ENCODE data around the gene ARSB. TPM values are rescaled to one million over a fixed set of nuclear protein-coding genes. Genes with fewer than 3 reads are reported as not detected.

Gene ARSB
- total RNA-seq, 1 experiment from 2014 or later, result 8.4 TPM

- H3K4me3 ChIP-seq, result no peak overlapping the region
- ChIA-PET POLR2A (ENCODE audit: unreplicated experiment) (no interaction called here), CTCF (no interaction called here)
- H3K79me2 ChIP-seq (ENCODE audit: low read depth), result no peaks in the 10 kb centered on the region
- H3K4me1 ChIP-seq (replicated peaks; ENCODE audit: insufficient read depth), result peaks cover 35% of the 10 kb centered on the region
- no peak overlapping the region for H3K4me2 ChIP-seq
- no peaks in the 10 kb centered on the region for H3K9me2 ChIP-seq (ENCODE audit: insufficient read depth)
- H3K36me3 ChIP-seq (ENCODE audit: low read depth), result no peaks in the 10 kb centered on the region
- H2AFZ ChIP-seq, result no peak overlapping the region
- H3K27ac ChIP-seq, result no peak overlapping the region
- TF ChIP-seq CTCF (conservative IDR thresholded peaks at IDR 0.05) (no peak), EZH2 (IDR thresholded peaks at IDR 0.05; ENCODE audit: low read depth) (no peak)
- peak in 1 of 2 experiments; percentile 61 for DNase-seq
- BruUV-seq (replicated peaks), result no TSS peak
- no peaks in the 10 kb centered on the region for H4K20me1 ChIP-seq (ENCODE audit: insufficient read depth)
- H3K27me3 ChIP-seq (ENCODE audit: insufficient read depth, low read depth), result no peaks in the 10 kb centered on the region
- H3F3A ChIP-seq (ENCODE audit: insufficient read depth, low read depth), result peaks cover 17% of the 10 kb centered on the region; the same call in 1 of the 2 replicates
- no peaks in the 10 kb centered on the region; the same call in 1 of the 2 replicates for H3K9me3 ChIP-seq (ENCODE audit: insufficient read depth, low read depth)
- intact Hi-C loops (cut with micrococcal nuclease; ENCODE audit: unreplicated experiment), result no loop called here
Observed at GRCh38 chr5:78753093-78753531, 232.0 kb downstream of the ARSB start.

DNA sequence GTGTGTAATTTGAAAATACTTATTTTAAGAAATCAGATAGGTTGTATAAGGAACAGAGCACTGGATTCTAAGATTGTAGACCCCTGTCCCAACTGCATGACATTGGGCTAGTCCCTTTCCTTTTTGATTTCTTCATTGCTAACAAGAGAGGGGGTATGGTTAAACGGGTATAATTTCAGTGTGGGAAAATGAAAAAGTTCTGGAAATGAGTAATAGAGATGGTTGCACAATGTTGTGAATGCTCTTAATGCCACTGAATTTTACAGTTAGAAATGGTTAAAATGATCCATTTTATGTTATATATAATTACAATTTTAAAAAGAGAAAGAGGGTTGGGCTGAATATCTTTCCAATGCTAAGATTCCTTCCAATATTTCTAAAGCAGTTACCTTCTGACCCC, 233.2 kb downstream of the ARSB start:
- no peaks in the 10 kb centered on the region for H3K79me2 ChIP-seq (ENCODE audit: low read depth)
- POLR2A ChIA-PET (ENCODE audit: unreplicated experiment), result no interaction called here
- peaks cover 32% of the 10 kb centered on the region for H3K4me1 ChIP-seq (replicated peaks; ENCODE audit: insufficient read depth)
- no peaks in the 10 kb centered on the region for H3K36me3 ChIP-seq (ENCODE audit: low read depth)
- no TSS peak for BruUV-seq (replicated peaks)
- no peak overlapping the region for H3K4me3 ChIP-seq
- H3F3A ChIP-seq (ENCODE audit: insufficient read depth, low read depth), result peaks cover 17% of the 10 kb centered on the region; the same call in 1 of the 2 replicates
- H2AFZ ChIP-seq, result no peak overlapping the region
- no peak for DNase-seq
- CTCF ChIA-PET, result no interaction called here
- intact Hi-C loops (cut with micrococcal nuclease; ENCODE audit: unreplicated experiment), result no loop called here
- no peaks in the 10 kb centered on the region; the same call in 1 of the 2 replicates for H3K9me3 ChIP-seq (ENCODE audit: insufficient read depth, low read depth)
- H3K9me2 ChIP-seq (ENCODE audit: insufficient read depth), result no peaks in the 10 kb centered on the region
- no peaks in the 10 kb centered on the region for H4K20me1 ChIP-seq (ENCODE audit: insufficient read depth)
- H3K27me3 ChIP-seq (ENCODE audit: insufficient read depth, low read depth), result no peaks in the 10 kb centered on the region
- no peak for TF ChIP-seq CTCF (conservative IDR thresholded peaks at IDR 0.05)
- no peak for TF ChIP-seq EZH2 (IDR thresholded peaks at IDR 0.05; ENCODE audit: low read depth)
- H3K4me2 ChIP-seq, result no peak overlapping the region
- H3K27ac ChIP-seq, result no peak overlapping the region

DNA sequence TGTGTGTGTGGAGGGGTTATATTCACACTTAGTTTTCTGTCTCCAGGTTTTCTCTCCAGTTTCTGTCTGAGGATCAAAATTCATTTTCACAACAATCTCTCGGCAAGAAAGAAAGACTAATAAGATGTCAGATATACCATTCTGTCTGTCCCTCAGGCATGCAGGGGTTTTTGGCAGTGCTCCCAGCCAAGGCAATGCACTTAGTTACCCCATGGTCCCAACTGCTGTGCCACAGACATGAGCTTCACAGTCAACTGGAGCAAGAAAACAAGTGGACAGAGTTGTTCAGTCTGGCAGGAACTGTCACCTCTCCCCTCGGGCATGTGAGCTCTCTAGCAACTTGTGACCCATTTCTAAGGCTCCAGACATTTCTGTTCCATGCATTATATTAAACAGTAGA, 234.8 kb downstream of the ARSB start:
- Histone ChIP-seq H3K36me3 (ENCODE audit: low read depth) (no peaks in the 10 kb centered on the region), H3K4me1 (replicated peaks; ENCODE audit: insufficient read depth) (peaks cover 16% of the 10 kb centered on the region; the same call in 1 of the 2 replicates), H4K20me1 (ENCODE audit: insufficient read depth) (no peaks in the 10 kb centered on the region), H3K9me2 (ENCODE audit: insufficient read depth) (no peaks in the 10 kb centered on the region), H3K4me3 (no peak overlapping the region), H2AFZ (no peak overlapping the region), H3K27ac (no peak overlapping the region), H3K4me2 (no peak overlapping the region), H3K79me2 (ENCODE audit: low read depth) (no peaks in the 10 kb centered on the region), H3K9me3 (ENCODE audit: insufficient read depth, low read depth) (0 out of 2 replicates have a peak, but pooled peaks cover 2% of the 10 kb centered on the region), H3F3A (ENCODE audit: insufficient read depth, low read depth) (peaks cover 13% of the 10 kb centered on the region; the same call in 1 of the 2 replicates), H3K27me3 (ENCODE audit: insufficient read depth, low read depth) (no peaks in the 10 kb centered on the region)
- no peak for TF ChIP-seq EZH2 (IDR thresholded peaks at IDR 0.05; ENCODE audit: low read depth)
- no peak for TF ChIP-seq CTCF (conservative IDR thresholded peaks at IDR 0.05)
- ChIA-PET POLR2A (ENCODE audit: unreplicated experiment) (no interaction called here), CTCF (no interaction called here)
- DNase-seq, result no peak
- intact Hi-C loops (cut with micrococcal nuclease; ENCODE audit: unreplicated experiment), result no loop called here
- BruUV-seq (replicated peaks), result no TSS peak

All from PC-9 (cell line).